Sigmoid colon (tissue), 7 donors: ENCODE data around the gene C11orf21. TPM values are rescaled to one million over a fixed set of nuclear protein-coding genes. Genes with fewer than 3 reads are reported as not detected.

Source experiments
- DNase-seq: peaks from one replicate; pipeline ENCODE4 v3.0.0-alpha.2; 2019
- H3K27ac ChIP-seq, 4 donors: fragments of 200-600 bp; sonication (generic); one replicate each; pipeline ENCODE4 v1.5.1; 2016 to 2019; ENCODE audit warnings: mild to moderate bottlenecking in 1 of 4
- H3K27me3 ChIP-seq, 3 donors: fragments of 200-600 bp; sonication (generic); one replicate each; pipeline ENCODE4 v1.5.1; 2019; ENCODE audit warnings: mild to moderate bottlenecking in 1 of 3
- H3K36me3 ChIP-seq, 4 donors: fragments of 200-600 bp; sonication (generic); one replicate each; pipeline ENCODE4 v1.5.1; 2016 to 2019
- H3K4me1 ChIP-seq, 4 donors: fragments of 200-600 bp; sonication (generic); one replicate each; pipeline ENCODE4 v1.5.1; 2017 to 2019
- H3K4me3 ChIP-seq, 4 donors: fragments of 200-600 bp; sonication (generic); one replicate each; pipeline ENCODE4 v1.5.1; 2017 to 2019; ENCODE audit warnings: mild to moderate bottlenecking in 2 of 4, moderate library complexity in 1 of 4
- H3K9me3 ChIP-seq, 4 donors: fragments of 200-600 bp in 3 of 4; sonication (generic) in 3 of 4; one replicate each; pipeline versions ENCODE4 v1.5.1 to v1.6.1; 2013 to 2019
- CTCF ChIP-seq, 4 experiments: fragments of 450-650 bp in 3 of 4; fragments of 200-600 bp in 1 of 4; IDR thresholded peaks; one replicate each; pipeline ENCODE4 v1.5.1; 2016 to 2019; ENCODE audit warnings: antibody characterized with exemption in 4 of 4, mild to moderate bottlenecking in 3 of 4, moderate library complexity in 2 of 4
- EP300 ChIP-seq, 4 donors: sonication (generic); formaldehyde crosslinking; IDR thresholded peaks; one replicate each; pipeline ENCODE4 v1.6.1; 2017; ENCODE audit warnings: antibody characterized with exemption in 4 of 4
- POLR2A ChIP-seq, 2 donors: fragments of 450-650 bp; IDR thresholded peaks; one replicate each; pipeline ENCODE4 v1.6.1; 2016; ENCODE audit warnings: antibody characterized with exemption in 2 of 2, mild to moderate bottlenecking in 2 of 2, moderate library complexity in 2 of 2
- POLR2AphosphoS5 ChIP-seq, 4 donors: sonication (generic); formaldehyde crosslinking; IDR thresholded peaks; one replicate each; pipeline ENCODE4 v1.6.1; 2017; ENCODE audit warnings: antibody characterized with exemption in 4 of 4
- WGBS, 2 donors: extraction: QIAGEN DNeasy Blood & Tissue Kit; methylation state at CpG; one replicate each; pipeline ENCODE4 v1.1.7; 2013; 5-methylcytosine and 5-hydroxymethylcytosine counted together
- intact Hi-C: fragments of 100-400 bp; cut with DNase I; formaldehyde crosslinking; loops from one replicate; pipeline ENCODE4 v1.15.1; 2023
- polyA plus RNA-seq, 3 donors: library from polyadenylated mRNA; stranded (reverse); fragments of 200-250 nt; gene quantifications; one replicate each; pipeline ENCODE4 v1.2.3, GENCODE V29; 2013
- total RNA-seq, 4 donors: library from RNA; depleted of rRNA; stranded (reverse); fragments of >200 nt; gene quantifications; one replicate each; pipeline ENCODE4 v1.1.0, GENCODE V29; 2016
- donor health status: healthy with polysubstance abuse.
- donor health status: Bipolar disorder and iron deficiency.
- donor health status: healthy.

Gene C11orf21
- total and polyA plus RNA-seq, 7 donors = 0.68 to 6.2 (median 0.71) TPM; not detected in 4

- Histone ChIP-seq H3K4me3 (no peak overlapping the region), H3K4me1 (peaks cover 0 to 71% (median 64%) of the 10 kb centered on the region in 4 donors), H3K36me3 (no peaks in the 10 kb centered on the region), H3K27me3 (no peaks in the 10 kb centered on the region), H3K9me3 (no peaks in the 10 kb centered on the region), H3K27ac (peak overlapping the region in 3 of 4 donors; percentile 86 to 90 (median 90))
- intact Hi-C loops = no loop called here
- 81 to 89% methylated on average over 16 of the region's 16 CpGs for WGBS, 2 donors
- DNase-seq = peak; percentile 56
- no peak for TF ChIP-seq CTCF (IDR thresholded peaks at IDR 0.05)
- TF ChIP-seq POLR2AphosphoS5 (IDR thresholded peaks at IDR 0.05) = no peak
- TF ChIP-seq EP300 (IDR thresholded peaks at IDR 0.05) = no peak
- no peak for TF ChIP-seq POLR2A (IDR thresholded peaks at IDR 0.05)
Measured at GRCh38 chr11:2310786-2311352, 9.2 kb upstream of the C11orf21 start.

- peak; percentile 59 for DNase-seq
- H3K27me3 ChIP-seq = no peaks in the 10 kb centered on the region
- peaks cover 0 to 71% (median 65%) of the 10 kb centered on the region in 4 donors for H3K4me1 ChIP-seq
- intact Hi-C loops = no loop called here
- no peaks in the 10 kb centered on the region for H3K9me3 ChIP-seq
- WGBS, 2 donors = 82 to 88% methylated on average over 16 of the region's 16 CpGs
- no peak overlapping the region for H3K4me3 ChIP-seq
- TF ChIP-seq CTCF (IDR thresholded peaks at IDR 0.05) (no peak), EP300 (IDR thresholded peaks at IDR 0.05) (no peak), POLR2AphosphoS5 (IDR thresholded peaks at IDR 0.05) (no peak), POLR2A (IDR thresholded peaks at IDR 0.05) (no peak)
- H3K27ac ChIP-seq = peak overlapping the region in 2 of 4 donors; percentile 86 to 90
- no peaks in the 10 kb centered on the region for H3K36me3 ChIP-seq
Measured at GRCh38 chr11:2310073-2310785, 8.5 kb upstream of the C11orf21 start.

GRCh38 chr11:2309251-2310072 lies 7.7 kb upstream of the C11orf21 start:
- H3K9me3 ChIP-seq = no peaks in the 10 kb centered on the region
- peak; percentile 48 for DNase-seq
- H3K36me3 ChIP-seq = no peaks in the 10 kb centered on the region
- no peaks in the 10 kb centered on the region for H3K27me3 ChIP-seq
- no peak for TF ChIP-seq POLR2AphosphoS5 (IDR thresholded peaks at IDR 0.05)
- TF ChIP-seq EP300 (IDR thresholded peaks at IDR 0.05) = no peak
- TF ChIP-seq POLR2A (IDR thresholded peaks at IDR 0.05) = no peak
- no peak for TF ChIP-seq CTCF (IDR thresholded peaks at IDR 0.05)
- intact Hi-C loops = loop anchor here (5.0 to 10.0 kb wide), 3 partner anchors 93 to 578 kb away; partner anchors contain the start of genes CDKN1C and TSSC4
- peaks cover 0 to 71% (median 67%) of the 10 kb centered on the region in 4 donors for H3K4me1 ChIP-seq
- WGBS, 2 donors = 77 to 86% methylated on average over 19 of the region's 19 CpGs
- peak overlapping the region in 2 of 4 donors; percentile 7 to 10 for H3K27ac ChIP-seq
- no peak overlapping the region for H3K4me3 ChIP-seq

GRCh38 chr11:2308713-2309112 lies 7.0 kb upstream of the C11orf21 start:
- H3K27ac ChIP-seq = peak overlapping the region in 1 of 4 donors; percentile 10
- no peak overlapping the region for H3K4me3 ChIP-seq
- no peak for TF ChIP-seq POLR2AphosphoS5 (IDR thresholded peaks at IDR 0.05)
- no peak for TF ChIP-seq EP300 (IDR thresholded peaks at IDR 0.05)
- TF ChIP-seq POLR2A (IDR thresholded peaks at IDR 0.05) = no peak
- no peak for TF ChIP-seq CTCF (IDR thresholded peaks at IDR 0.05)
- peak; percentile 66 for DNase-seq
- intact Hi-C loops = loop anchor here (5.0 to 10.0 kb wide), 3 partner anchors 94 to 579 kb away; partner anchors contain the start of genes CDKN1C and TSSC4
- no peaks in the 10 kb centered on the region for H3K36me3 ChIP-seq
- H3K27me3 ChIP-seq = no peaks in the 10 kb centered on the region
- peaks cover 0 to 71% (median 65%) of the 10 kb centered on the region in 4 donors for H3K4me1 ChIP-seq
- 69 to 94% methylated on average over 7 of the region's 7 CpGs for WGBS, 2 donors
- no peaks in the 10 kb centered on the region for H3K9me3 ChIP-seq
